MM.1S (cell line): ENCODE results near the gene PUM1.
"Not testable (repeated sequence)": the region's sequence is repeated elsewhere in the genome, so short reads cannot be mapped to it uniquely, and the experiment has no call there.

ENCODE experiments used
- CTCF ChIP-seq: fragments of 300-600 bp; sonication (generic); IDR thresholded peaks from 2 replicates; pipeline ENCODE4 v1.5.1; 2016; ENCODE audit warnings: antibody characterized with exemption, low read length, mixed read lengths
- EZH2 ChIP-seq: fragments of 300-600 bp; sonication (generic); optimal IDR thresholded peaks from 2 replicates; pipeline ENCODE3; 2017; ENCODE audit warnings: low read depth, mild to moderate bottlenecking, antibody characterized with exemption, low read length, mixed read lengths
- EZH2phosphoT487 ChIP-seq: fragments of 300-600 bp; sonication (generic); IDR thresholded peaks from 2 replicates; pipeline ENCODE4 v1.6.1; 2018; ENCODE audit warnings: antibody characterized with exemption, low read length

- not testable (repeated sequence) for TF ChIP-seq CTCF, EZH2, EZH2phosphoT487
Measured at GRCh38 chr1:31052613-31053012, 12.9 kb downstream of the PUM1 start.
